Jurkat, Clone E6-1 (cell line): ENCODE results near the gene GPRC5B.
A peak's percentile ranks its signal among the peaks of the same experiment; 100 is the strongest.

Source experiments
- DNase-seq: peaks from one replicate; pipeline ENCODE4 v3.0.0-alpha.2; 2011; ENCODE audit warnings: low read depth, low spot score
- H3K4me3 ChIP-seq: 2 replicates; pipeline ENCODE4 v1.5.1; 2011; ENCODE audit warnings: mild to moderate bottlenecking, low read length, control low read depth, moderate library complexity

The GPRC5B gene

DNA sequence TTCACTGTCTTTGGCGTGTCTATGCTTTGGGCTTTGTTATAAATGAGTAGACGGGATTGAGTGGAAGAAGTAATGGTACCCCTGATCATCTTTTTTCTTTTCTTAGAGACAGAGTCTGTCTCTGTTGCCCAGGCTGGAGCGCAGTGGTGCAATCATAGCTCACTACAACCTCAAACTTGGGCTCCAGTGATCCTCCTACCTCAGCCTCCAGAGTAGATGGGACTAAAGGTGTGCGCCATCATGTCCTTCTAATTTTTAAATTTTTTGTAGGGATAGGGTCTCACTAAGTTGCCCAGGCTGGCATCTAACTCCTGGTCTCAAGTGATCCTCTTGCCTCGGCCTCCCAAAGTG is 14.9 kb upstream of the GPRC5B start:
- no peak overlapping the region for H3K4me3 ChIP-seq
- DNase-seq, result no peak

DNA sequence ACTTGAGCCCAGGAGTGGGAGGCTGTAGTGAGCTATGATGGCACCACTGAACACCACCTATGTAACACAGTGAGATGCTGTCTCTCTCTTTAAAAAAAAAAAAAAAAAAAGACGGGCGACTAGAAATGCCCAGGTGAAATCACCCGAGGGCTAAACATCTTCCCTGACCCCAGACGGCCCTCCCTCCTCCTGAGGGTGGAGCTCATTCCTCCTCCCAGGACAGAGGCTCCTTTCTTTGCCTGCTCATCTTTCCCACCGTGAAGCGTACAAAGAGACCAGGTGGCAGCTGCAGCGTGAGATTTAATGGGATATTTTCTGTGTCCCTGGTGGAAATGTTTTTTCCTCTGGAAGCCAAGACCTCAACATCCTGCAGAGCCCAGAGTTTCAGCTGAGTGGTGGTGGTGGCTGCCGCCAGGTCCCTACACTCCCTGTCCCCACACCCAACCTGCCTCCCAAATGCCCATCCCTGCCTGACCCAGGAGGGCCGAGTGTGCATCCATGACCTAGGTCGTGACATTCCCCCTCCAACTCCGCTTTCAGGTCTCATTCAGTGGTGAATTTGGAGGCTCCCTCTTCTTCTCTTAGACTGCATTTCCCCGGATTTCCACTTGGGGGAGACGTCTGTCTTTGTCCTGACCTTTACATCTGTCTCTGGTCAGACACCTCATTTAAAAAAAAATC is 14.4 kb upstream of the GPRC5B start:
- DNase-seq, result peak; percentile 33

DNA sequence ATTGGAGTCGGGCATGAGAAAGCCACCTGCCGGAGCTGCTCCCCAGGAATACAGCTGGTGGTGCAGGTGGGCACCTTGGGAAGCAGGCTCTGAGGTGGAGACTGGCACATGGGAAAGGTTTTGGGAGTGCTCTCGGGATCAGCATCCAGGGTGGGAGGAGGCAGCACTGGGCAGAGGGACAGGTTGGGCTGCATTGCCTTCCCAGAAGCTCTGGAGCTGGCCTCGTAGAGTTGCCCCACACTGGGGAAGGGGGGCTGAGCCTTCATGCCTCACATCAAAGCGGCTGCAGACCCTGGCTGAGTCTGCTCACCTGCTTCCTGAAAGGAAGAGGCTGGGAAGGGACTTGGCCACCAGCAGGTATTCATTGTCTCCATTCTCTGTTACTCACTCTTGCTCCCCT is 13.5 kb upstream of the GPRC5B start:
- no peak overlapping the region for H3K4me3 ChIP-seq
- no peak for DNase-seq

More for the DNA sequence above, 14.4 kb upstream of the GPRC5B start:
- no peak overlapping the region for H3K4me3 ChIP-seq

DNA sequence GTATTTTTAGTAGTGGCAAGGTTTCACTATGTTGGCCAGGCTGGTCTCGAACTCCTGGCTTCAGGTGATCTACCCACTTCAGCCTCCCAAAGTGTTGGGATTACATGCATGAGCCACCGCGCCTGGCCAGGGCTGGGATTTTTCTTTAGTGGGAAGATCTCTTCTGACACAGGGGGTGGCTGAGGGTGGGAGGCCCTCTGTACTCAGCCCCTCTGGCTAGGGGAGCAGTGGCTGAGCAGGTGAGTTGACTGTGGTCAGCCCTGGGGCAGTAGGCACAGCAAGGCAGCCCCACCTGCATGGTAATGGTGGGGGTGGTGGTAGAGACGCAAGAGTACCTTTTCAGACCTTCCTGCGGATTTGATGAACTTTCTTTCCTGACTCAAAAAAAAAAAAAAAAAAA is 12.3 kb upstream of the GPRC5B start:
- H3K4me3 ChIP-seq, result no peak overlapping the region
- no peak for DNase-seq

DNA sequence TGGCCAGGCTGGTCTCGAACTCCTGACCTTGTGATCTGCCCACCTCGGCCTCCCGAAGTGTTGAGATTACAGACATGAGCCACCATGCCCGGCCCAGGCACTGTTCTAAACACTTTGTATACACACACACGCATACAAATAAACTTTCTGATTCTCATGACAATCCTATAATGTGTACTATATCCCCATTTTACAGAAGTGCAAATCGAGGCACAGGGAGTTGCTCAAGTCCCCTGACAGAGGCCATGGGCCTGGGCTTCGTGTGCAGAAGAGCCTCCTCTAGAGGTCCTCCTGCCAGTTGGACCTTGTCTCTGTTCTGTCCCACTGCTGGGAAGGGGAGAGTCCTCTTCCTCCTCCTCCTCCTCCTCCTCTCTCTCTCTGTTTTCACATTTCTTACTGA is 9.9 kb upstream of the GPRC5B start:
- H3K4me3 ChIP-seq, result no peak overlapping the region
- no peak for DNase-seq

DNA sequence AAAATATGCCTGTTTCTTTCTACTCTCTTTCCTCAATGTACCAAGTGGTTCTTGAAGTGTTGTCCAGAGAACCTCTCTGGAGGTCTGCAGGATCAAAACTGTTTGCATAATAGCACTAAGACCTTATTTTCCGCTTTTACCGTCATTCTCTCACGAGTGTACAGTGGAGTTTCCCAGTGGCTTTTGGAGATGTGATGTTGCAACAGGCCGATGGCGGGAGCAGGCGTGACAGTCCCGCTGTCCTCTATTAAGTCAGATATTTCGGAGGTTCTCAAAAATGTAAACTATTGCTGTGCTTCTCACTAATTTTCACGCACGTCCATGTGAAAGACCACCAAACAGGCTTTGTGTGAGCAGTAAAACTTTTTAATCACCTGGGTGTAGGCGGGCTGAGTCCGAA is 8.3 kb upstream of the GPRC5B start:
- no peak overlapping the region for H3K4me3 ChIP-seq
- DNase-seq, result no peak

DNA sequence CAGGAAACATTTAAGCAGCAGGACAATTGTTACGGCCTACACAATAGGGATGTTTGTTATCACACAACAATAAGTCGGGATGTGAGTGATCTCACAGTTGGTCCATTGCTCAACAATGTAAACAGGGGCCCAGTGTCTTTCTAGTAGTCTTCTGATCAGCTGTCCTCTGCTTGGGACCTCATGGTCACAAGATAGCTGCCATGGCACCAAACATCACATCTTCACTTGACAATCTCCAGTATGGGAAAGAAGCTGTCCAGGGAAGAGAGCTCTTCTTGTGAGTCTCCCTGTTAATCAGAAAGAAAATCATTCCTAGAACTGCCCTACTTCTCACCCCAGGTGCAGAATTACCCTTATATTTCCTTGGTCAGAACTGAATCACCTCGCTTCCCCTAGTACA is 6.3 kb upstream of the GPRC5B start:
- DNase-seq, result no peak
- no peak overlapping the region for H3K4me3 ChIP-seq

DNA sequence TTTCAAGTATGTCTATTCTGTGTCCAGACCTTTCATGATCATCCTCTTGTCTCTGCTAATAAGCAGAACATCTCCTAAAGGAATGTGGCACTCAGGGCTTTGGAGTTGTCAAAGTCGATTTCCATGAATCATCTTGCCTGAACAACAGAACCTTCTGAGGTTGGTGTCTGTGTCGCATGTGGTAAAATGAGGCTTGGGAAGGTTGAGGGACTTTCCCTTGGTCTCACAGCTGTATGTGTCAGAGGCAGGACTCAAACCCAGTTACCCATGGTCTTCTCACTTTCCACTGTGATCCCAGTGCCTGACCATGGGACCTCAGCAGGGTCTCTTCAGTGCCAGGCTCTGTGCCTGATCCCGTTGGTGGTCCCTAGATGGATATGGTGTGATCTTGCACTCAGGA is 4.2 kb upstream of the GPRC5B start:
- no peak for DNase-seq
- no peak overlapping the region for H3K4me3 ChIP-seq

DNA sequence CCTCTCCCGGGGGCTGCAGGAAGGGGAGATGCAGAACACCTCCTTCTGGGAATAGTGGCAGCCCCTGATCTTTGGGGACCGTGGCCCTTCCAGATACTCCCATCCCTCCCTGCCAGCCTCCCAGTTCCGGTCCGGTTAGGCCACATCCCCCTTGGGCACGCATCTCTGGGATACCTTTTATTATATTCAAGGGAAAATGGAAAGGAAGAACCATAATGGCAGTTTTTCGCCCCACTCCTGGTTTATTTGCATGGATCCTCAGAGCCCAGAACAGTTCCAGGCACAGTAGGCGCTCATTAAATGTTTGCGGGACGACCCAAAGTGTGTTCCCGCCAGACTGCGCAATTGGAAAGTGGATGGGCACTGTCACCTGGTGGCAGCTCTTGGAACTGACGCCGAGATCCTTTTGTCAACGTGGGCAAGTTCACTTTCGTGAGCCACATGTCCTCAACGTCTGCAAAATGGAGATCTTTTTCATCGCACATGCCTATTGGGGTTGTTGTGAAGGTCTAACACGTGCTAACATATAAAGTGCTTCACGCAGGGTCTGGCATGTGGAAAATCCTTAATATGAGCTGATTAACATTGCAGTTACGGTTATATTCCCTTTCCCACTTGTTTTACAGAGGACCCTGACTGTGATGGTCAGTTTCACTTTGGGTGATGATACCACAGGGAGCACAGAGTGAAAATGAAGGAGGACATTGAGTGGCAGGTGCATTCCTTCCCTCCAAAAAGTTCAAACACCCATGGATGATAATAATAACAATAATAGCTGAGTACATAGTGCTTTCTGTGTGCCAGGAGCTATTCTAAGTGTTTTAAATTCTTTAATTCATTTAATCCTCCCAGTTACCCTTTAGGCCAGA is 1.7 kb upstream of the GPRC5B start:
- peak; percentile 88 for DNase-seq

DNA sequence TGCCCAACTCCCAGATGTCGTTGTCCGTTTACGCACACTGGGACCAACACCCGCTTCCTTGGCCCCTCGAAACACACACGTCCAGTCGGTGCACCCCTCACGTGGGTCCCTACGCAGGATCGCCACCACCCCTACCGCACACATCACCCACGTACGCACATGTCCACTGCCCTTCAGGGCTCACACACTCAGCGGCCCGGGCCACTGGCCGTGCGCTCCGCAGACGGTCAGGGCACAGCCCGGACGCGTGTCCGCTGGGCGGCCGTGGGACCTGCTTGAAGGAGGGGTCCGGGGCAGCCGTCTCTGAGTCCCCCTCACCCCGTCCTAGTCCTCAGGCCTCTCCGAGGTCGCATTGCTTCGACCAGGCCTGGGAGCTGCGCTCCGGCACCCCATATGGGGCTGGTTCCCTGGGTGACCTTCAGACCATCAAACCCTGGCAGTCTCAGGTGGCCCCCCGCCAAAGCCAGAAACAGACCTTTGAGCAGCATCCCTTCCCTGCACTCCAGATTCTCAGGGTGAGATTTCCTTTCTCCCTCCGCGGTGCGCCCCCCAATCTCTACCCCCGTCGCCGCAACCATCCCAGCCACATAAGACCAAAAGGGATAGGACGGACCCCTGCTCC is 914 bp upstream of the GPRC5B start:
- no peak for DNase-seq

More for the DNA sequence above, 1.7 kb upstream of the GPRC5B start:
- H3K4me3 ChIP-seq, result peak overlapping the region; percentile 30

DNA sequence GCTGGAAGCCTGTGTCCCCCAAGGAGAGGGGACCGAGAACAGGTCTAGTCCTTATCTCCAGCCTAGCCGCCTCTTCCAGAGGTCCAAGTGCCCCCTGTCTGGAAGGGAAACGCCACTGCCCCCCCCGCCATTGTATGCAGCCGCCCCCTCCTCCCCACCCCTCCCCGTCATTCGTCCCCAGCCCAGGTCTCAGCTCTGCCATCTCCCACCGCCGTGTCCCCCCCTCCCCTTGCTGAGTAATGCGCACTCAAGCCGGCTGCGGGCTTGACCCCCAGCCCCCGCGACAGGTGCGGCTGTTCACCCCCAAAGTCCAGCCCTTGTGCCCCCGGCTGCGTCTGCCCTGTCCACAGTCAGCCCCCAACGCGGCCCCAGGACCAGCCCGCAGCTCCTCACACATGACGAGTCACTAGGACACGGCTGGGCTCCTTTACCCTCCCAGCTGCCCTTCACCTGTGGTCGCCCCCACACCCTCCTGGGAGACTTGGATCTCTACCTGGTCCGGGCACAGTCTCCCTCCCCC is 622 bp downstream of the GPRC5B start:
- DNase-seq, result no peak
- H3K4me3 ChIP-seq, result peak overlapping the region; percentile 46

More for the DNA sequence above, 914 bp upstream of the GPRC5B start:
- peak overlapping the region; percentile 30; the same call in 1 of the 2 replicates for H3K4me3 ChIP-seq

DNA sequence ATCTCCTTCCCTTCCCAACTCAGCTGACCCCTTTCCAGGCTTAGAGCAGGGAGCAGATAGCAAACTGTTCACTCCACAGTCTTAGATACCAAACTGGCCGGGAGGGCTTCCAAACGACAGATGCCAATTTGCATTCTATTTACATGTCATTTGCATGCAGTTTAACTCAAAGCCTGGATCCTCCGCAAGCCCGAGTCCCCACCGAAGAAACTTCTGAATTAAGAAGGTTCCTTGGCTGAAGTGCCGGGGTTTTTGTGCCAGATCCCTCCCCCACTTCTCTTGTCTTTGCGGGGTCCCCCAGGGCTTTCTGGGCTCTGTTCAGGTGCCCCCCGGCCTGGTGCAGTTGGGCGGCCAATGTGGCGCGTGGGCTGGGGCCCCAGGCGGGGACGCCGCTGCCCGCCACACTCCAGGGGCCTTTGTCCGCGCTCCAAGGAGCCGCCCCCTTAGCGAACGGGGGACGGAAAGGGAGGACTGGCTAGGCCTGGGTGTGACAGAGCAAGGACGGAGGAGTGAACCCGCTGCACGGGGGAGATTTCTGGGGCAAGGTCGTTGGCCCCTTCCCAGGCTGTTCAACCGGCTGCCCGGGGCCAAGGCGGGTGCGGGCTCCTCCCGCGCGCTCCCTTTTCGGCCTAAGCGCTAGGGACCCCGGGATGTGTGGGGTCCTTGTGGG is 1.2 kb downstream of the GPRC5B start:
- H3K4me3 ChIP-seq, result no peak overlapping the region
- DNase-seq, result no peak

DNA sequence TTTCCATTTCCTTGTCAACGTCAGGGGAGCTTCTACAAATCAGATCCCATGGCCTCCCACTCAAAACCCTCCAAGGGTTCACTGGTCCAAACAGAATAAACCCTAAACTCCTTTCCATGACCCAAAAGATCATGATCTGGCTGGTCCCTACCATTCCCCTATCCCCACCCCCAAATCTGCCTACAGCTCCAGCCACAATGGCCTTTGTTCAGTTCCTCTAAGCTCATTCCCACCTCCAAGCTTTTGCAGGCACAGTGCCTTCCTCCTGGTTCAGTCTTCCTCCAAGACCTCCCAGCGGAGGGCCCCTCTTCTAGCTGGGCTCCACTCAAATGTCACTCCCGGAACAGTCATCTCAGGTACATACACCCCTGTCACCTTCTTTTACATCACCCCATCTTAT is 2.0 kb downstream of the GPRC5B start:
- DNase-seq, result no peak
- H3K4me3 ChIP-seq, result no peak overlapping the region

DNA sequence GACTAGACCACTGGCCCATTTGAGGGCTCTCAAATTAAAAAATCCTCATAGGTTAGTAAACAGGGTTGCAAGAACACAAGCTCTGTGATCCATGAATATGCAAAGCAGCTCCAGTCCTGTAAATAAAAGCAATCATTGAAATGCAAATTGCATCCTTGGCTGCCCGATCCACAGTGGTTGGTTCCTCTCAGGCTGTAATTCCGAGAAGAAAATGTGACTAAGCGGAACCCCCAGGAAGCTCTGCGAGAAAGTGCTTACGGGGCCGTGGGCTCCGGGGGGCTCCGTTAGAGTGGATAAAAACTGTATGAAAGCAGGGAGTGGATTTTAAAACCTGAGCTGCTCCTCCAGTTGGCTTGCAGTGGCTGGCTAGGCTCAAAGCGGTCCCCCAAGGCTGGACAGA is 2.5 kb downstream of the GPRC5B start:
- DNase-seq, result no peak
- no peak overlapping the region for H3K4me3 ChIP-seq

DNA sequence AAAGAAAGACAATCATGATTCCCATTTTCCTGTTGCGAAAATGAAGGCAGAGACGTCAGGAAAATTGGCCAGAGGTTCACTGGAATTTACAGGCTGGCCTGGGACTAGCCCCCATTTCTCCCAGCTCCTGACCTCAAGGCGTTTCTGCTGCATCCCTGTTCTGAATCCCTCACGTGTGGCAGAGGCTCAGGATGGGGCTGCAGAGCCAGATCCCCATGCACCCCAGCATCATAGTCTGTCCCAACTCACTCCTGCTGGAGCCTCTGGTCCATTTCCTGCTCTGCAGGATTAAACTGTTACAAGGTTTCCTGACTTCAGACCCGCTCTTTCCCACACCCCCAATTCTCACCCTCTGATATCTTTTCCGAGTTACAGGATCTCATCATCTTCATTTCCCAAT is 2.9 kb downstream of the GPRC5B start:
- no peak overlapping the region for H3K4me3 ChIP-seq

DNA sequence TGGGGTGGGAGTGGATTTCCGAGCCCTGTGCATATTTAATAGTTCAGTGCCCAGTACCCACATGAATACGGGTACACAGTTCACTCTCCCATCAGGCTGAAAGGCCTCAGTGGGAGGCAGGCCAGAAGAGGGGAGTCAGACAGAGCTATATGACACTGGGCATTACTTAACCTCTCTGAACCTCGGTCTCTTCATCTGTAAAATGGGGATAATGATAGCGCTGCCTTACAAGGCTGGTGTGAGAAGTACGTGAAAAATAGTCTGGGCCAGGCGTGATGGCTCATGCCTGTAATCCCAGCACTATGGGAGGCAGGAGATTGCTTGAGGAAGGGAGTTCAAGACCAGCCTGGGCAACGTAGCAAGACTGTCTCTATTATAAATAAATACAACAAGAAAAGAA is 3.6 kb downstream of the GPRC5B start:
- no peak for DNase-seq

More for the DNA sequence above, 2.9 kb downstream of the GPRC5B start:
- no peak for DNase-seq

DNA sequence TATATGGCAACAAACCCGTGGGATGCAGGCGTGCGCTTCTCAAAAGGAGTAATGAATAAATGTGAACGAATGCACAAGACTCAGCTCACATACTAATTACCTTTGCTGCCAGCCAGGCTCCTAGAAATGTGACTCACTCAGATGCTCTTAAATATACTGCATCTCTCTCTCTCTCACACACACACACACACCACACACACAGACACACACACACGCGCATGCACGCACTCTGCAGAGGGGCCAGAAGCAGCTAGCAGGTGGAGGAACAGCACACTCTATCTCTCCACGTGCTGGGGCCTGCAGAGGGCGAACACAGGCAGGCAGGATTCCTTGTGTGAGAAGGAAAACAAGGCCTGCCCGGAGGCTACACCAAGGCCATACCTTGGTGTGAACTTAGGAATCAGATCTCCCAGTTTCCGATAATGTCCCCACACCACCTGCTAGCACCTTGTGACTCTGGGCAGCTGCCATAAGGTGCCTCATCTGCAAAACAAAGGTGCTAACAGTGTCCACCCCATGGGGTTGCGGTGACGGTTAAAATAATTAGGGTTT is 5.3 kb downstream of the GPRC5B start:
- no peak for DNase-seq
- H3K4me3 ChIP-seq, result no peak overlapping the region

More for the DNA sequence above, 3.6 kb downstream of the GPRC5B start:
- no peak overlapping the region for H3K4me3 ChIP-seq

DNA sequence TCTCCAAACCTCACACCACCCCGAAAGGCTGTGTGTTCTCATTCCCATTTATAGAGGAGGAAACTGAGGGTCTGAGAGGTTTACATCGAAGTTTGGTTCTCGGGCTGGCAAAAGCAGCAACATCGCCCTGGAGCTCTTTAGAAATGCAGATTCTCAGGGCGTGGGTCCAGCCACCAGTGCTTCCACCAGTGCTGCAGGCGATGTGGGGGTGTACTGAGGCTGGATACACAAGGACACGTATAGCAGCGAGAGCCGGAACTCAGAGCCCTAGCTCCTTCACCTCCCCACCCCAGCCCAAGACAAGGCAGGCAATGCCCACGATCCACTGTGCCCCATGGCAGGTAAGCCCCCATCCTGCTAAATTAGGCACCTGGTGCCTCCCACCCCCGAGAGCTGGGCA is 5.9 kb downstream of the GPRC5B start:
- DNase-seq, result no peak
- no peak overlapping the region for H3K4me3 ChIP-seq

DNA sequence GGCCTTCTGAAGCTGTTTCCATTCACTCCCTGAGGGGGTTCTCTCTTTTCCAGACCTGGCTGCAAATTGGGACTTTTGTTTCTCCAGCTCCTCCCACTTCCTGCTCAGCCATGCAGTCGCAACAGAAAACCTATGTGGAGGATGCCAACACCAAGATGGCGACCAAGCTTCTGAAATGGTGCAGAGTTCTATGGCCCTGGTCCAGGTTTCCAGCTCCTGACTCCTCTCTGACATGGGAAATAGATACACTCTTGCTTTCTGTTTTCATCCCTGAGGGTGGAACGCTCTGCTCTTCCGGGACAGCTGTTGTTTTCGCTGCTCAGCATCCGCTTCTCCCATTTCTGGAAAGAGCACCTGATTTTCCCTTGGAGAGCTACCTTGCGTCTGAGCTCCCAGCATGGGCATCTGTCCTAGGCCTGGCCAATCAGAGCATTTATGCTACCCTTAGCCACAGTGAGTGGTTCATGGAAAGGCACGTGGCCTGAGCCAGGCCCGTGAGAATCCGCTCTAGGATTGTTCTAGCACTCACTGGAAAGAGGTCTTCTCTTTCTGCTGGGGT is 8.1 kb downstream of the GPRC5B start:
- no peak overlapping the region for H3K4me3 ChIP-seq
- no peak for DNase-seq
